K562 (cell line): ENCODE measurements around the gene KIF6. TPM values are rescaled to one million over a fixed set of nuclear protein-coding genes. Genes with fewer than 3 reads are reported as not detected.

Source experiments
- ATAC-seq: fragments of 200-7000 bp; cut with Tn5 transposase; 3 replicates; pipeline ENCODE4 v1.9.1; 2020; ENCODE audit warnings: moderate library complexity
- BruUV-seq: library from RNA; stranded (reverse); fragments of 400-500 nt; replicated peaks from 2 replicates; lab custom pipeline; 2021; lab: Mats Ljungman, UMichigan
- CTCF ChIA-PET: fragments of 300-600 bp; formaldehyde crosslinking; extraction: SDS; loops from one replicate; lab custom pipeline; 2021; ENCODE audit warnings: low intra/inter-chr PET ratio; lab: Yijun Ruan, JAX
- POLR2A ChIA-PET: fragments of 300-600, 350-650 bp; sonication (Branson Sonifier 250); formaldehyde crosslinking; extraction: SDS; loops from one replicate; lab custom pipeline; 2021; ENCODE audit warnings: antibody characterized with exemption, inconsistent platforms; lab: Yijun Ruan, JAX
- DNase-seq, 4 experiments: peaks; one replicate each; pipeline versions ENCODE4 v3.0.0 to v3.0.0-alpha.2; 2011 to 2018; ENCODE audit warnings: low spot score in 3 of 4, mixed read lengths in 3 of 4; ENCODE audit errors: extremely low read depth in 1 of 4
- FAIRE-seq: peaks from 2 replicates; lab custom pipeline; 2011; peaks lifted over from hg19 to GRCh38; lab: Jason Lieb, UNC
- H2AFZ ChIP-seq: 2 replicates; pipeline ENCODE4 v1.6.0; 2011; ENCODE audit warnings: low read depth, low read length, control low read depth, inconsistent platforms
- H3K27ac ChIP-seq: fragments of 200-600 bp; 3 replicates; pipeline ENCODE4 v1.8.0; 2011; ENCODE audit warnings: low read depth, mild to moderate bottlenecking, control low read depth, inconsistent platforms, low read length, moderate library complexity, mixed read lengths; ENCODE audit errors: extremely low read depth
- H3K27me3 ChIP-seq, 2 experiments: fragments of 300-600 bp in 1 of 2; 2 replicates in 1 of 2; 3 replicates in 1 of 2; pipeline versions ENCODE4 v1.6.0 to v1.8.0; 2011; ENCODE audit warnings: inconsistent platforms in 2 of 2, low read length in 2 of 2, mild to moderate bottlenecking in 1 of 2, mixed read lengths in 1 of 2, moderate library complexity in 1 of 2; ENCODE audit not compliant: control insufficient read depth in 2 of 2, insufficient read depth in 2 of 2
- H3K36me3 ChIP-seq: fragments of 300-600 bp; 3 replicates; pipeline ENCODE4 v1.8.0; 2011; ENCODE audit warnings: mild to moderate bottlenecking, low read length, inconsistent platforms; ENCODE audit not compliant: control insufficient read depth, insufficient read depth
- H3K4me1 ChIP-seq, 2 experiments: fragments of 200-600 bp in 1 of 2; replicated peaks in 1 of 2; 2 replicates in 1 of 2; 3 replicates in 1 of 2; pipeline versions ENCODE4 v1.5.1 to v1.8.0; 2011; ENCODE audit warnings: inconsistent platforms in 2 of 2, low read length in 2 of 2, mild to moderate bottlenecking in 1 of 2, mixed read lengths in 1 of 2, moderate library complexity in 1 of 2; ENCODE audit not compliant: control insufficient read depth in 2 of 2, insufficient read depth in 2 of 2
- H3K4me2 ChIP-seq: 2 replicates; pipeline ENCODE4 v1.6.1; 2011; ENCODE audit warnings: low read length, control low read depth, inconsistent platforms, mixed read lengths; ENCODE audit not compliant: insufficient read depth
- H3K4me3 ChIP-seq: fragments of 200-600 bp; sonication (generic), shearing (Covaris generic); 2 replicates; pipeline ENCODE4 v1.5.1; 2016; ENCODE audit warnings: control low read depth, inconsistent platforms
- H3K79me2 ChIP-seq: fragments of 200-600 bp; 3 replicates; pipeline ENCODE4 v1.8.0; 2011; ENCODE audit warnings: low read length, inconsistent platforms; ENCODE audit not compliant: control insufficient read depth, insufficient read depth
- H3K9ac ChIP-seq, 2 experiments: 2 replicates each; pipeline versions ENCODE4 v1.6.0 to v1.6.1; 2011; ENCODE audit warnings: low read depth in 2 of 2, low read length in 2 of 2, control low read depth in 1 of 2, inconsistent platforms in 1 of 2, mild to moderate bottlenecking in 1 of 2, mixed read lengths in 1 of 2; ENCODE audit not compliant: insufficient read depth in 1 of 2
- H3K9me1 ChIP-seq: one replicate; pipeline ENCODE4 v1.6.0; 2011; ENCODE audit warnings: inconsistent platforms, mild to moderate bottlenecking, low read length, moderate library complexity; ENCODE audit not compliant: control insufficient read depth, insufficient read depth
- H3K9me3 ChIP-seq: replicated peaks from 2 replicates; pipeline ENCODE4 v1.5.1; 2011; ENCODE audit warnings: low read depth, low read length, inconsistent platforms; ENCODE audit not compliant: control insufficient read depth, insufficient read depth
- H4K20me1 ChIP-seq: replicated peaks from 2 replicates; pipeline ENCODE4 v1.6.1; 2011; ENCODE audit warnings: low read length, inconsistent platforms, mixed read lengths; ENCODE audit not compliant: control insufficient read depth, insufficient read depth
- CBX2 ChIP-seq: fragments of 200-600 bp; sonication (generic); IDR thresholded peaks from one replicate; pipeline ENCODE4 v1.6.1; 2012; ENCODE audit warnings: mild to moderate bottlenecking, low read length, inconsistent platforms; ENCODE audit not compliant: insufficient read depth, poor library complexity, severe bottlenecking
- NR2F6 ChIP-seq: fragments of 450-650 bp; formaldehyde crosslinking; IDR thresholded peaks from 2 replicates; pipeline ENCODE4 v1.4.0; 2020; ENCODE audit warnings: mild to moderate bottlenecking
- POLR2G ChIP-seq: fragments of 200-400 bp; formaldehyde crosslinking; IDR thresholded peaks from 2 replicates; pipeline ENCODE4 v1.6.1; 2017; ENCODE audit warnings: low read depth, mild to moderate bottlenecking, antibody characterized with exemption, low read length, moderate library complexity
- TAF9B ChIP-seq: fragments of 450-650 bp; IDR thresholded peaks from 2 replicates; pipeline ENCODE4 v1.6.1; 2018; ENCODE audit warnings: mild to moderate bottlenecking; ENCODE audit not compliant: partially characterized antibody
- TCF7L2 ChIP-seq: fragments of 150-350 bp; IDR thresholded peaks from 2 replicates; pipeline ENCODE4 v1.6.1; 2016; ENCODE audit warnings: low read depth, mild to moderate bottlenecking, low read length, moderate library complexity
- ZFPM2 ChIP-seq: fragments of 250-450 bp; sonication (Bioruptor Pico); IDR thresholded peaks from 2 replicates; pipeline ENCODE4 v1.5.1; 2022; ENCODE audit warnings: mild to moderate bottlenecking
- WGBS: fragments of 100-300 bp; shearing (Covaris generic); methylation state at CpG from one replicate; pipeline ENCODE4 v1.1.6; 2016; ENCODE audit warnings: low coverage, mixed read lengths; ENCODE audit not compliant: insufficient coverage; ENCODE audit errors: missing lambda C conversion rate; 5-methylcytosine and 5-hydroxymethylcytosine counted together
- in situ Hi-C: fragments of 300-500 bp; cut with MboI; formaldehyde crosslinking; loops from 4 replicates; pipeline ENCODE4 v1.15.0; 2018; ENCODE audit warnings: inconsistent platforms, mixed read lengths
- intact Hi-C: fragments of 100-400 bp; cut with micrococcal nuclease; formaldehyde crosslinking; loops from 2 replicates; pipeline ENCODE4 v1.14.2; 2022
- polyA plus RNA-seq, 8 experiments: library from polyadenylated mRNA; depleted of rRNA in 4 of 8; stranded (reverse) in 5 of 8; unstranded in 3 of 8; fragments of >200 nt; fragmentation: Nextera tagmentation in 2 of 8; fragmentation: Illumina TruSeq in 1 of 8; extraction: Ambion mirVana in 2 of 8; extraction: Trizol in 1 of 8; gene quantifications; 2 replicates each; pipeline versions ENCODE4 v1.2.1 to v1.2.3, GENCODE V29; 2011 to 2014; ENCODE audit warnings: inconsistent platforms in 1 of 8, missing spikeins in 1 of 8
- total RNA-seq, 7 experiments: library from RNA; depleted of rRNA in 6 of 7; stranded (reverse); fragments of >200 nt in 6 of 7; fragmentation: Illumina TruSeq in 2 of 7; extraction: Trizol in 2 of 7; gene quantifications; 2 replicates each; pipeline versions ENCODE4 v1.2.1 to v1.2.3, GENCODE V29; 2011 to 2021; ENCODE audit warnings: low replicate concordance in 1 of 7
- TF ChIP-seq, protein P1 (sequence below): fragments of 250-450 bp; sonication (Bioruptor Pico); IDR thresholded peaks from 2 replicates; pipeline ENCODE4 v1.5.0; 2020; ENCODE audit warnings: mild to moderate bottlenecking, borderline replicate concordance

Gene KIF6
- total and polyA plus RNA-seq, 9 of the 15 experiments (the other 6 are each of a cell fraction or from before 2014, with no cell fraction given), result not detected

DNA sequence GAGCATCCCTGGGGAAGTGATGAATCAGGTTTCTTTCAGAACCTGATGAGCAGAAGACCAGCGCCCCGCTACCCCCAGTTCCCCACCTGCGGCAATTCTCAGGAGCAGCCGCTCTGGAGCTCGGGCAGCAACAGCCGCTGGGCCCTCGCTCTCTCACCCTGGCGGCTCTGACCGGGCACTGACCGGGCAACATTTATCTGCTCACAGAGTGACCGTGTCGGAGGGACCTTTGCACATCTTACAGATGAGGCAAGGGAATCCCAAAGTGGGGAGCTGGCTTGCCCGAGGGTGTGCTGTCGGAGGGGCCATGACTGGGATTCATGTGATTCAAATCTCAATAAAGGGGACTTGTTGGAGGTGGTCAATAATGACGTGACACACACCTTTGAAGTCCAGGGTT is 376.5 kb downstream of the KIF6 start:
- WGBS, result under 1% methylated on average over 15 of the region's 15 CpGs
- no peaks in the 10 kb centered on the region for H3K36me3 ChIP-seq
- ATAC-seq (no peak), FAIRE-seq (no peak), DNase-seq (no peak)
- no peaks in the 10 kb centered on the region for H3K79me2 ChIP-seq
- no peak overlapping the region for H3K9ac ChIP-seq
- no TSS peak for BruUV-seq
- H3K4me2 ChIP-seq, result no peak overlapping the region
- intact Hi-C loops (loop anchor here (5.0 kb wide), 2 partner anchors 544 to 959 kb away; no protein-coding TSS in a partner anchor), in situ Hi-C loops (no loop called here)
- TF ChIP-seq TAF9B, result no peak
- no peak for TF ChIP-seq NR2F6
- TF ChIP-seq, protein P1, sequence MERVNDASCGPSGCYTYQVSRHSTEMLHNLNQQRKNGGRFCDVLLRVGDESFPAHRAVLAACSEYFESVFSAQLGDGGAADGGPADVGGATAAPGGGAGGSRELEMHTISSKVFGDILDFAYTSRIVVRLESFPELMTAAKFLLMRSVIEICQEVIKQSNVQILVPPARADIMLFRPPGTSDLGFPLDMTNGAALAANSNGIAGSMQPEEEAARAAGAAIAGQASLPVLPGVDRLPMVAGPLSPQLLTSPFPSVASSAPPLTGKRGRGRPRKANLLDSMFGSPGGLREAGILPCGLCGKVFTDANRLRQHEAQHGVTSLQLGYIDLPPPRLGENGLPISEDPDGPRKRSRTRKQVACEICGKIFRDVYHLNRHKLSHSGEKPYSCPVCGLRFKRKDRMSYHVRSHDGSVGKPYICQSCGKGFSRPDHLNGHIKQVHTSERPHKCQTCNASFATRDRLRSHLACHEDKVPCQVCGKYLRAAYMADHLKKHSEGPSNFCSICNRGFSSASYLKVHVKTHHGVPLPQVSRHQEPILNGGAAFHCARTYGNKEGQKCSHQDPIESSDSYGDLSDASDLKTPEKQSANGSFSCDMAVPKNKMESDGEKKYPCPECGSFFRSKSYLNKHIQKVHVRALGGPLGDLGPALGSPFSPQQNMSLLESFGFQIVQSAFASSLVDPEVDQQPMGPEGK (CRISPR knock-in tag), result no peak
- TF ChIP-seq CBX2, result no peak
- no peak for TF ChIP-seq POLR2G
- TF ChIP-seq TCF7L2, result no peak
- TF ChIP-seq ZFPM2, result no peak
- ChIA-PET CTCF (no interaction called here), POLR2A (interaction anchor here (0.6 kb wide), 1 partner anchor 481 kb away, joined by 3 read pairs; no protein-coding TSS in a partner anchor)
- H3K9me3 ChIP-seq, result no peaks in the 10 kb centered on the region
- H3K27me3 ChIP-seq, result peaks cover 20 to 34% of the 10 kb centered on the region in 2 experiments; a peak in 4 of 5 replicates
- H2AFZ ChIP-seq, result no peak overlapping the region
- no peaks in the 10 kb centered on the region for H3K4me1 ChIP-seq
- no peaks in the 10 kb centered on the region for H3K9me1 ChIP-seq
- H4K20me1 ChIP-seq, result peaks cover 6% of the 10 kb centered on the region; the same call in 1 of the 2 replicates
- no peak overlapping the region for H3K27ac ChIP-seq
- no peak overlapping the region for H3K4me3 ChIP-seq
